HEK293T (cell line): ENCODE measurements around the gene CAPN5.

Experiments
- ELF4 ChIP-seq: fragments of 450-650 bp; IDR thresholded peaks from 2 replicates; pipeline ENCODE4 v1.6.1; 2017; ENCODE audit warnings: antibody characterized with exemption
- FOXM1 ChIP-seq: fragments of 450-650 bp; IDR thresholded peaks from 2 replicates; pipeline ENCODE4 v1.6.1; 2017; ENCODE audit warnings: mild to moderate bottlenecking, borderline replicate concordance
- SP1 ChIP-seq: fragments of 450-650 bp; IDR thresholded peaks from 2 replicates; pipeline ENCODE4 v1.6.1; 2017
- TARDBP ChIP-seq: fragments of 450-650 bp; IDR thresholded peaks from 2 replicates; pipeline ENCODE4 v1.6.1; 2016

DNA sequence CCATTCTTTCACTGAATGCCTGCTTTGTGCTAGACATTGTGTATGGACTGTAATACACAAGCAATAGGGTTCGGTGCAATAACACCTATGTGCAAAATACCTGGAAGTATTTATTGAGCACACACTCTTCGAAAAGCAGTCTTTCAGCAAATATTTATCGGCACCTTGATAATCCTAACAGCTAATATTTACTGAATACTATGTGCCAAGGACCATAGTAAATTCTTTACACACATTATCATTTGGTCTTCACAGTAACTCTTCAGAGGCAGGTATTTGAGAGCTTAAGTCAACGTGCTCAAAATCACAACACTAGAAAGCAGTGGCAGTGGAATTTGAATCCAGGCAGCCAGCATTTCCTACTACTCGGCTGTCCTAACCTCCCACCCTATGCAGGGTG lies 30.4 kb upstream of the CAPN5 start:
- TF ChIP-seq ELF4 (no peak), FOXM1 (no peak), SP1 (no peak), TARDBP (no peak)
